Cardiac septum (tissue), 1 donor: ENCODE results near the gene TNF. TPM values are rescaled to one million over a fixed set of nuclear protein-coding genes. Genes with fewer than 3 reads are reported as not detected.
"Not testable (repeated sequence)": the region's sequence is repeated elsewhere in the genome, so short reads cannot be mapped to it uniquely, and the experiment has no call there.

Experiments
- DNase-seq: peaks from one replicate; pipeline ENCODE4 v3.0.0-alpha.2; 2020; ENCODE audit warnings: low spot score
- intact Hi-C: fragments of 100-400 bp; cut with DNase I; formaldehyde crosslinking; loops from one replicate; pipeline ENCODE4 v1.14.0; 2022
- total RNA-seq: library from RNA; stranded (reverse); fragmentation: NEBNext Ultra II Directional; extraction: Animal tissue kit (Norgen Biotek cat#: 25700); gene quantifications from one replicate; pipeline ENCODE4 v1.2.1, GENCODE V29; 2021
- donor health status: DM: no; HTN: no; CAD: no.

TNF gene
- total RNA-seq, 1 donor from 2014 or later = 0.38 TPM

DNA sequence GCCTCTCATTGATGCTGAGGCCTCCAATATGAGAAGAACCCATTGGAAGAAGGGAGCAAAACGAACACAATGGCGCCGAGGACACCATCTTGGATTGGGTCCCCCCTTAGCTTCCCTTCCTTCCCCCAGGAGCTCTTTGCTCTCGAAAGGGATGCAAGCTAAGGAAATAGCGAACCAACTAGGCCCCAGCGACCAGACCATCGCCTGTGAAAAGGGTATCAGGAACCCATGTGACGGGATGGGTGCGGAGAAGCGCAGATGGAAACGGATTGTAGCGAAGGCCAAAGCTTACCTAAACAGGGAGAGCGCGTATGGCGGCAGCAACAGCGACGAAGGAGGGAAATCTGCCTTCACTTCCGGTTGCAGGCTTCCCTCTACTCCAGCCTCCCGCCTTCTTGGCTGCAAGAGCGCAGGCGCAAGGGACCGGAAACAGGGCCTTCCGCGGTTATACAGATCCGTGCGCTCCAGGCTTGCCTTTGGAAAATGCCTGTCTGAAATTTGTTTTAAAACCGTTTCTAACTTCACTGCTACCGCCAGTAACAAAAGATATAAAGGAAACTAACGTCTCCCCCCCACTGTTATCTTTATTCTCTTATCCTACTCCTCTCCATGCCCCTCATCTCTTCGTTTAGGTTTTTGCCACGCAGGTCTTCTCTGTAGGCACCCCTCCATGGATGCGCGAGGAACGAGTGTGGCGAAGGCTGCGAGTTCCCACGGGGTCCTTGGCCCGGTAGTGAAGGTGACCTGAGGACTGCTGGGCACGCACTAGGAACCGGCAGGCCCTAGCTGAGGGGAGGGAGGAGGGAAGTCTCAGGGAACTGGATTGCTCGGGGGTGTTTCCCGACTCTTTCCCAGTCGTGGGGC is 33.5 kb upstream of the TNF start, which contains the start of gene DDX39B:
Gene DDX39B (minus strand): TSS at position 346 of the 864 bp plus-strand sequence. CDS start 1,471 bp downstream, outside the sequence.
- DNase-seq = peak; percentile 98
- intact Hi-C loops = loop anchor here (2.0 to 10.0 kb wide), 4 partner anchors 49 to 925 kb away; partner anchors contain the start of genes MRPS18B, NELFE, PPP1R10 and SKIC2

GRCh38 chr6:31543639-31544038 is 31.7 kb upstream of the TNF start:
- peak; percentile 49 for DNase-seq
- intact Hi-C loops = loop anchor here (2.0 to 10.0 kb wide), 4 partner anchors 51 to 926 kb away; partner anchors contain the start of genes MRPS18B, NELFE, PPP1R10 and SKIC2

- intact Hi-C loops = loop anchor here (5.0 to 10.0 kb wide), 4 partner anchors 38 to 927 kb away; partner anchors contain the start of genes LTB, MRPS18B, NELFE and PPP1R10
- peak; percentile 17 for DNase-seq
These were observed 30.7 kb upstream of the TNF start for GRCh38 chr6:31544676-31545075.

GRCh38 chr6:31545291-31545690 is 30.1 kb upstream of the TNF start:
- intact Hi-C loops = loop anchor here (5.0 to 10.0 kb wide), 3 partner anchors 37 to 410 kb away; partner anchors contain the start of genes LTB, NELFE and SKIC2
- peak; percentile 47 for DNase-seq

GRCh38 chr6:31546339-31546957 is 28.9 kb upstream of the TNF start, which contains the start of gene ATP6V1G2:
TSS of gene ATP6V1G2 (minus strand) at chr6:31546608. CDS start at chr6:31546559, 49 bp downstream.
- intact Hi-C loops = loop anchor here (1.0 to 10.0 kb wide), 4 partner anchors 36 to 408 kb away; partner anchors contain the start of genes LTB, NELFE and SKIC2
- DNase-seq = peak; percentile 94

DNA sequence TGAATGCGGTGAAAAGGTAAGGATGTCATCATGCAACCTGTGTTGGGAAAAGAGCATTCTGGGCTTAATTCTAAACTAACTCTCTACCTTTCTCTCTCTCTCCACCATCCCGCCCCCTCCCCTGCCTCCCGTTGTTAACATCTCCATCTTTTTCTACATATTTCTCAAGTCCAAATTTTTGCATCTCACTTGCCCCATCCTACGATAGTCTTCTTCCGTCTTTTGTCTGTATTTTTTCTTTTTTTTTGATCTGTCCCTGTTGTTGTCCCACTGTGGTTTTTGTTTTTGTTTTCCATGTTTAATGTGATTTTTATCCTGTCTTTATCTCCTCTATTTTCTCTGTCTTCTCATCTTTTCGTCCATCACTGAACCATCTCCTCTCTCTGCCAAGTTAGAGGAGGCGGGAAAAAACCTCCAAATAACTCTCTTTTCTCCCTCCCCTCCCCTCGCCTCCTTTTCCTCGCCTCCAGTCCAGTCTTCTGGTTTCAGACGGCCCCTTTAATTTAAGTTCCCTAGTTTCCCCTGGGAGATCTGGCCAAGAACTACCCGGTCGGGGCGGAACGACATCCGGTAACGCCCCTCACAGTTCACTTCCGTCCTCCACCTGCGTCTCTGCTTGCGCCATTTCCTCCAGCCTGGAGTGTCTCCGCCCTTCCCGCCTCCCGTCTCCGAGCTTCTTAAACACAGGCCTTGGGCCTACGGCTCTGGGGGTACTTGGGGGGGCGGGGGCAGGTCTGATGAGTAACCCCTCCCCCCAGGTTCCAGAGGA is 28.2 kb upstream of the TNF start, which contains the start of gene NFKBIL1:
Gene NFKBIL1 (plus strand): TSS at position 651 of the 769 bp plus-strand sequence. CDS start 87 bp downstream, at position 738.
- intact Hi-C loops = loop anchor here (1.0 to 10.0 kb wide), 5 partner anchors 35 to 408 kb away; partner anchors contain the start of genes LTB, NELFE, PRRC2A and SKIC2
- peak; percentile 98 for DNase-seq

GRCh38 chr6:31547727-31548543 is 27.4 kb upstream of the TNF start:
- intact Hi-C loops = loop anchor here (1.0 to 10.0 kb wide), 4 partner anchors 34 to 407 kb away; partner anchors contain the start of genes LTB, NELFE, PRRC2A and SKIC2
- no peak for DNase-seq

- intact Hi-C loops = loop anchor here (5.0 to 10.0 kb wide), 3 partner anchors 34 to 406 kb away; partner anchors contain the start of genes LTB, NELFE and SKIC2
- DNase-seq = no peak
These were observed 26.9 kb upstream of the TNF start for GRCh38 chr6:31548544-31548873.

DNA sequence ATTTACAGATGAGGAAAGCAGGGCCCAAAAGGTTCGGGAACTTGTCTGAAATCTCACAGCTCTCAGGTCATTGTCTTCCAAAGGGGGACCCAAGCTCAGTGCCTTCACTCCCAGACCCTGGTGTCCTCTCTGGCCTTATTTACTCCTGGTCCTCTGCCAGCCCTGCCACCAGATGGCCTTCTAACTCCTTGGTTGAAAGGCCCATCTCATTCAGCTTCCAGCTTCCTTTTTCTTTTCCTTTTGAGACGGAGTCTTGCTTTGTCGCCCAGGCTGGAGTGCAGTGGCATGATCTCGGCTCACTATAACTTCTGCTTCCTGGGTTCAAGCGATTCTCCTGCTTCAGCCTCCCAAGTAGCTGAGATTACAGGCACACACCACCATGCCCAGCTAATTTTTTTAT is 24.0 kb upstream of the TNF start:
- peak; percentile 86 for DNase-seq
- intact Hi-C loops = not testable (repeated sequence)

DNA sequence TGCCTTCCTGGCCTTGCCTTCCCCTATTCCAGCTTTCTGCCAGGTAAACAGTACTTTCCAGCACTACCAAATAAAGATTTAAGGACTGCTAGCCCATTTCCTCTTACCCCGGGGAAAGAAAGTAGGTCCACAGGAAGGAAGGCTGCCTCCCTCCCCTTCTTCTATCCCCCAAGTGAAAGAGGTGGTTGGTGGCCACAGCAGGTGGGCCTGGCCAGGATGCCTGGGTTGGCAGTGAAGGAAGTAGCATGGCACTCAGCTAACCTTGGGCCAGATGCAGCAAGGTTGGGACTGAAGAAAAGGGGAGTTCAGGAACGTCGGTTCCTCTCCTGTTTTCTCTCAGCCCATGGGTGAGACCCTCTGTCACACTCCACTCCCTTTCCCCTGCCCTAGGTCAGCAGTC is 19.1 kb upstream of the TNF start:
- intact Hi-C loops = no loop called here
- DNase-seq = no peak

GRCh38 chr6:31557443-31558317 is 17.7 kb upstream of the TNF start:
- no peak for DNase-seq
- intact Hi-C loops = no loop called here

GRCh38 chr6:31558318-31558625 is 17.1 kb upstream of the TNF start:
- intact Hi-C loops = no loop called here
- DNase-seq = no peak

DNA sequence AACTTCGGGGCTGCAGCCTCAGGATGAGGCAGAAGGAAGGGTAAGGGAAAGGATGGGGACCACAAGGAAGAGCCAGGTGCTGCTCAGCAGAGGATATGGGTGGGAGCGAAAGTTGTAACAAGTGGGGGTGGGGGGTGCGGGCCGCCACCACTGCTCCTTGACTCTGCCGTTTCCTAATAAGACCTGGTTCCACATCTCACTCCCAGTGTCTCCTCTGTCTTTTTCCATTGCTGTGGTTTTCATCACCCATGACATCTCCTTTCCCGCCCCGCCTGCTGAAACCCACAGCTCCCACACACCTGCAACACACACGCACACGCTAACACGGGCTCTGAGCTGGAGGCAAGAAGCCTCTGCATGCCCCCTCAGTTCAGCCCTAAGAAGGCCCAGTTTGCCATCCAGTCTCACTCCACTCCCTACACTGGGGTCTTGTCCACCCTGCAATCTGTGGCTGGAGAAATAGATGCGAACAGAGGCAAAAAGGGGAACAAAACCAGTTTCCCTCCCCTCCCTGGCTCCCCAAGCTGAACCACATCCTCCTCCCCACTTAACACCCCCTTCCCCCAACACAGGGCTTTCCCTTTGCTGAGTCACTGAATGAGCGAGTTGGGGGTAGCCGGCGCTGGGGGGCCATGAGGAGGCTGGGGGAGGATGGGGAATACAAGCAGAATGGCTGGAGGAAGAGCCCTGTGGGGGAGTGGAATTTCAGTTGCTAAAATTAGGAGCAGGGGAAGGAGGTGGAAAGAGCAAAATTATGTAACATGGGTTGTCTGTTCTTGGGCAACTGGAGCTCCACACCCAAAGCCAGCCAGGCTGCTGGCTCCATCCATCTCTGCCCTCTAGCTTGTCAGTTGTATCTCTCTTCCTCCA is 16.5 kb upstream of the TNF start:
- intact Hi-C loops = no loop called here

DNA sequence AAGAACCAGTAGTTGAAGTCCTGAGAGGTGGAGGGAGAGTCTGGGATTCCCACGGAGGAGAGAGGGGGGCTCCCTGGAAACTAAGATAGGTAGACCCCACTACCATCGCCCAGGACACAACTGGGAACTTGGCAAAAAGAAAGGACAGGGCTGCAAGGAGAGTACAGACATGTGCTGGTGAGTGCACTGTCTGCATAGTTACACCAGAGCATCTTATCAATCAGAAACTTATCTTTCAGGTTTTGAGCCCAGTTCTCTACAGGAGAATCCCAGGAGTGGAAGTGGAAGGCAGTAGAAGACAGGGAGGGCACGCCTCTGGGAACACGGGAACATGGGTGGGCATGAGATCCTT is 15.8 kb upstream of the TNF start:
- intact Hi-C loops = no loop called here
- DNase-seq = no peak

More for the DNA sequence above, 16.5 kb upstream of the TNF start:
- DNase-seq = peak; percentile 83

- intact Hi-C loops = no loop called here
- DNase-seq = peak; percentile 90
These were observed 15.2 kb upstream of the TNF start for GRCh38 chr6:31559958-31560696.

DNA sequence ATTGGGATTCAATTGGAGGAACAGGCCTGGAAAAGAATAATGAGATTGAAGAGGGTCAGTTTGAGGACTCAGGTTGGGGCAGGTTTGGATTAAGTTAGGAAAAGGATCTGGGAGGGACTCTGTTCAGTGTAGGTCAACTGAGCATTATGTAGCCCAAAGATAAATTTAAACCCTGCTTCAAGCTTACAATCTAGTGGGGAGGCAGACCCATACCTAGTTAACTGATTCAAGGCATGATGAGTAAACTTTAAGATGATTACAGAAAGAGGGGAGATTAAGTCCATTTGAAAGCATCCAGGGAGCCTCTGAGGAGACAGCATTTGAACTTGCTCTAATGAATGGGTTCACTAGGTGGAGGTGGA is 14.7 kb upstream of the TNF start:
- DNase-seq = no peak
- intact Hi-C loops = no loop called here
